ENCODE results near the gene ZNF680.

DNA sequence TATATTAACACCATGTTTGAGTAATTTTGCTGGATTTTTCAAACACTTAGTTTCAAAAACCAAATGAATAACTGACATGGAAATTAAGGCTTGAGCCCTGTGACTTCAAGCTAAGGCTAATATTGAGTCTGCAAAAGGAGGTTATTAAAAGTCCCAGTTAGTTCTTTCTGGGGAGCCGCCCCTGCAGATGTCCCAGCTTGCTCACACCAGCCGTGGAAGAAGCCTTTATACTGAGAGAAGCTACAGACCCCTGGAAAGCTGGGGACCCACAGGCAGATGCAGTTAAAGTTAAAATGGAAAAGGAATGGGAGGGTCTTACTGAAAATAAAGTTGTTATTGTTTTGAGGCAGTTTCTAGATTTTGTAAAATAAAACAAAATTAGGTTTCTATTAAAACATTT lies 18.5 kb upstream of the ZNF680 start:
- TF ChIP-seq, protein P1, sequence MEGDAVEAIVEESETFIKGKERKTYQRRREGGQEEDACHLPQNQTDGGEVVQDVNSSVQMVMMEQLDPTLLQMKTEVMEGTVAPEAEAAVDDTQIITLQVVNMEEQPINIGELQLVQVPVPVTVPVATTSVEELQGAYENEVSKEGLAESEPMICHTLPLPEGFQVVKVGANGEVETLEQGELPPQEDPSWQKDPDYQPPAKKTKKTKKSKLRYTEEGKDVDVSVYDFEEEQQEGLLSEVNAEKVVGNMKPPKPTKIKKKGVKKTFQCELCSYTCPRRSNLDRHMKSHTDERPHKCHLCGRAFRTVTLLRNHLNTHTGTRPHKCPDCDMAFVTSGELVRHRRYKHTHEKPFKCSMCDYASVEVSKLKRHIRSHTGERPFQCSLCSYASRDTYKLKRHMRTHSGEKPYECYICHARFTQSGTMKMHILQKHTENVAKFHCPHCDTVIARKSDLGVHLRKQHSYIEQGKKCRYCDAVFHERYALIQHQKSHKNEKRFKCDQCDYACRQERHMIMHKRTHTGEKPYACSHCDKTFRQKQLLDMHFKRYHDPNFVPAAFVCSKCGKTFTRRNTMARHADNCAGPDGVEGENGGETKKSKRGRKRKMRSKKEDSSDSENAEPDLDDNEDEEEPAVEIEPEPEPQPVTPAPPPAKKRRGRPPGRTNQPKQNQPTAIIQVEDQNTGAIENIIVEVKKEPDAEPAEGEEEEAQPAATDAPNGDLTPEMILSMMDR (IDR thresholded peaks at IDR 0.05; ENCODE audit: low read depth, low read length, poor library complexity, severe bottlenecking), result no peak
- no peak for TF ChIP-seq EZH2phosphoT487 (IDR thresholded peaks at IDR 0.05; ENCODE audit: borderline replicate concordance, low read length)

Data from DOHH2 (cell line).